ENCODE measurements around the gene BTG1. TPM values are rescaled to one million over a fixed set of nuclear protein-coding genes. Genes with fewer than 3 reads are reported as not detected.

Gene BTG1, protein sequence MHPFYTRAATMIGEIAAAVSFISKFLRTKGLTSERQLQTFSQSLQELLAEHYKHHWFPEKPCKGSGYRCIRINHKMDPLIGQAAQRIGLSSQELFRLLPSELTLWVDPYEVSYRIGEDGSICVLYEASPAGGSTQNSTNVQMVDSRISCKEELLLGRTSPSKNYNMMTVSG
- total RNA-seq (2014; rRNA removed; shearing (Covaris generic)): 10.2 and 14.4 TPM in 2 replicates

GRCh38 chr12:92145731-92146496 is at the start of gene BTG1:
Gene BTG1 (minus strand): TSS chr12:92145846. CDS start chr12:92145535, 311 bp downstream.
- DNase-seq (ENCODE audit: low read depth): peak; percentile 99

- no peak for DNase-seq (ENCODE audit: low read depth)
These were observed 48.9 kb upstream of the BTG1 start for GRCh38 chr12:92194561-92194960.

DNA sequence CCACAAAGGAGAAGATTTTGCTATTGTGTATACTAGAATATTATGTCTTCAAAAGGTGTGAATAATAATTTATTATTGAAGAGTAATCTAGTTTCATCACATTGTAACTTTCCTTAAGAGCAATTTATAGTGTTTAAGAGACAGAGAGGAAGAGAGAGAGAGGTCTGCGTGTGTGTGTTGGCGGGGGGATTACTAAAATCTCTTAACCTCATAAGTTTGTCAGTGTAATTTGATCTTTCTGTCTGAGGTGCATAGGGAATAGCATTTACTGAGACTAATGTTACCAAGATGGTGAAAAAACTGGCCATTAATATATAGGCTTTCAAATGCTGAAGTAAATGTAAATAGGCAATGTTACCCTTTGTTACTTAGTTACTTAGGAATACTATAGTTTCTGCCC is 48.2 kb upstream of the BTG1 start:
- no peak for DNase-seq (ENCODE audit: low read depth)

DNA sequence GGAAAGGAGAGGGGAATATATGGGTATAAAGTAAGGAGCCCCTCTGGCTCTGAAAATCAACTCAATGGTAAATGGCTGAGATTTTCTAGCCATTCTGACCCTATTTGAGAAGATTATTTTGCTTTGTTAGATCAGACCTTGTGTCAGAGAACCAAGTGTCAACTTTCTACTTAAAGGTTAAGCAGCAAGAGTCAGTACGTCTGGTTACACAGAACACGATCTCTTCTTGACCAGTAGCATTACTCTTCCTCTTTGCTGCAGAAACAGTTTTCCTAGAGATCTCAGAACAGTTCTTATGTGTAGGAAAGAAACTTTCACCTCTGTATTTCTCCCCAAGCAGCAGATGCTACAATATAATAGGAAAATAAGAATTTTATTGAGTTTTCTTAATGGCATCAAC is 47.4 kb upstream of the BTG1 start:
- no peak for DNase-seq (ENCODE audit: low read depth)

DNA sequence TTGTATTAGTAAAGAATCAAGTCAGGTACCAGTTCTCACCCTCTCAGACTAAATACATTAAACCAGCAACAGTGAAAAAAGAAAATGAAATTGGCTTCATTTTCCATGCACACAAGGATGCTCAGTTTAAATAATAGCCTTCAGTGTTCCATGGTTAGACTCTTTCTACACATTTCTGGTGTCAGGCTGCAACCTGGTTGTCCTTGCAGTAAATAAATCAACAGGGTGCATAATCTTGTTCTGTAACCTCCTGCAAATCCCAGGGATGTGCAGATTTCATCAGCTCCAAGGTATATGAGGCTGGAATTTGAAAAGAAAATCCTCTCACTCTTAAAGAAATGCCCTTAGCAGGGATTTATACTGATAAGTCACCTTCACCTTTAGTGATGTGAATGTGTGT is 46.7 kb upstream of the BTG1 start:
- DNase-seq (ENCODE audit: low read depth): no peak

- DNase-seq (ENCODE audit: low read depth): no peak
These were observed 45.4 kb upstream of the BTG1 start for GRCh38 chr12:92191061-92191460.

GRCh38 chr12:92188517-92189188 is 43.0 kb upstream of the BTG1 start:
- no peak for DNase-seq (ENCODE audit: low read depth)

DNA sequence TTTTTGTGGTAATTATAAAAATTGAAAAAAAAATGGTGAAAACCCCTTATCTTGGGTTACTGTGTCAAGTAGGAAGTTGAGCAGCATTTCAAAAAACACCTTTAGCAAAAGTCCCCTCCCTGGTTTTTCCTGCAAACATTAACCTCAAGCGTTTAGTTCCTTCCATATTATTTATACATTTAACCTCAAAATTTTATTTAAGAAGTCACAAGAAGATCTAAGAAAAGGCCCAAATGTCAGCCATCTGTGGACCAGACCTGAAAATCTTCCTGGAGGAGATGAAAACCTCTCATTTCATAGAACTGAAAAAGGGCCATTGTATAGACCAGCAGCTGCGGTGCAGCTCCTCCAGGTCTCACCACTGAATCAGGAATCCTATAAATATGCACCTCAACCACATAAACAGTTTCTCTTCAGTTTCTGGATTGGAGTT is 40.4 kb upstream of the BTG1 start:
- DNase-seq (ENCODE audit: low read depth): no peak

- DNase-seq (ENCODE audit: low read depth): no peak
These were observed 39.4 kb upstream of the BTG1 start for GRCh38 chr12:92185052-92185451.

DNA sequence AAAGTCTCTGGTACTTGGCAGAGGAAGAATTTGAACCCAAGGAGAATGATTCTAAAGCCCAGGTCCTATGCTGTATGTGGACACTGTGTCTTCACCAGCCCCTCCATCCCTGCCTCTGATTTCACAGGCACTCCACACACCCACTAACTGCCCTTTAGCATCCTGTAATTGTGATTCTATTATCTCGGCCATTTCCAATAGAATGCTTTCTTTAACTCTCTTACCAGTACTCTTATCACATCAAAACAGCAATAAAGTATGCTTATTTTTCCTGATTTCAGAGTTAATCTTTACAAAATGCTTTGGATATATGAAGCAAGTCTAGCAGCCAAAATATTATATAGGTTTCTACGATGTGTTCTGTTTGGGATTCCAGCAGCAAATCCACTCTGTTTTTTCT is 37.9 kb upstream of the BTG1 start:
- no peak for DNase-seq (ENCODE audit: low read depth)

DNA sequence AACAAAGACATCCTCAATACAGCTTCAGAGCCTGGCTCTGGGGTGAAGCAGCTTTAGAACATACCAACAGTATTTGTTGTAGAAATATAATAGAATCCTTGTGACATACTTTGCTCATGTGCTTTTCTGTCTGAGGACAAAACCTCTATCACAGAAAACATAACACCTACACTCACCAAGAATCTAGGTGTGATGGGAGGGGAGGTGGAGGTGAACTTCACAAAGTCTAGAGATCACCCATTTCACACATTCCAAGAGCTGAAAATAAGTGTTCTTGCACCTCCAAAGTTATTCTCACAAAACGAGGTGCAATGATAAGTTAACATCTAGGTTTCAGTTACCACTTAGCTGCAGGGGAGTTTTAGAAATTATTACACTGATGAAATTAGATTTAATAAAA is 32.7 kb upstream of the BTG1 start:
- no peak for DNase-seq (ENCODE audit: low read depth)

DNA sequence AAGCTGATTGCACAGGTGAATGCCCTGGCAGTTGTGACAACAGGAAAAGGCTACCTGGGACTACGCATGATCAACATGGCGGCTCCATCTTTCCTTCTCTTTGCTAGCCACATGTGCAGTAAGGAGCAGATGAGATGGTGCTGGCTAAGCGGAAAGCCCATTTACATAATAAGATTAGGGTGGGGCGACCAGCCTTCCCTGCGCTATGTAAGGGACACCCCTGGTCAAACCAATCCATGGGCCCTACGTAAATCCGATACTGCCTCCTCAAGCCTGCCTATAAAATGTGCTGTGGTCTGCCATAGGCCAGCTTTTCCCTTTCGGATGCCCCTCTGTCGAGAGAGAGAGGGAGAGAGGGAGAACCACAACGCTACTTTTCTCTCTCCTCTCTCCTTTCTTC is 31.0 kb upstream of the BTG1 start:
- no peak for DNase-seq (ENCODE audit: low read depth)

DNA sequence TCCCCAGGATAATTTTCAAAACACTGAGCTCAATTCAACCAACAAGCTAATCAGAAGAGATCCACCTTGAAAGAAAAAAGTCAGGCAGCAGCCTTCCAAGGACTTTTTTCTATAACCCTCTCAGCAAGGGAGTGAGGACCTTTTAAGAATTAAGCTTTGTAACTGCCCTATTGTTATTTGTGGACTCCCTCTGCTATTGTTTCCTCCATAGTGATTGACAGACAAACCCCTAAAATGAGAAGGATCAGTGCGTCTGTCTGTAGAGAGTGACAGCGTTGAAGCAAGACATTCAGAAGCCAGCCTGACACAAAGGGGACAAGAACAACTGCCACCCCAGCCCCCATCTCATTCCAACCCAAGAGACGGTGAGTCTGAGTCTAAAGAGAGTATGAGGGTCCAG is 30.3 kb upstream of the BTG1 start:
- DNase-seq (ENCODE audit: low read depth): no peak

DNA sequence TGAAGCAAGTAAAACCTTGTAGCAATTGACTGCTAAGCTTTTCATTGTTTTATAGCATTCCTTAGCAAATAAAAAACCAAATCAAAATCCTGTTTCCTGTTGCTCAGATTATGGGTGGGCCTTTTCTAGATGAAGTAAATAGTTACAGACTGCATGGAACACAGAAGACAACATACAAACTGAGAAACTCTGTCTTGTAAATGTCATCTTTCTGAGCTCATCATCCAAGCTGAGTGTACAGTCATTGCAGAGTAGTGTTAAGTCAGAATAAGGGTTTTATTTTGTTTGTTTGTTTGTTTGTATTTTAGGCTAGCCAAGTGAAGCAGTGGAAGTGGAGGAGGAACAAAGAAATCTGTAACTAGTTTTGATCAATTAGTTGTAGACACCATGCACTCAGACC is 24.4 kb upstream of the BTG1 start:
- DNase-seq (ENCODE audit: low read depth): no peak

GRCh38 chr12:92167075-92167474 is 21.4 kb upstream of the BTG1 start:
- no peak for DNase-seq (ENCODE audit: low read depth)

GRCh38 chr12:92164712-92165111 is 19.1 kb upstream of the BTG1 start:
- DNase-seq (ENCODE audit: low read depth): no peak

DNA sequence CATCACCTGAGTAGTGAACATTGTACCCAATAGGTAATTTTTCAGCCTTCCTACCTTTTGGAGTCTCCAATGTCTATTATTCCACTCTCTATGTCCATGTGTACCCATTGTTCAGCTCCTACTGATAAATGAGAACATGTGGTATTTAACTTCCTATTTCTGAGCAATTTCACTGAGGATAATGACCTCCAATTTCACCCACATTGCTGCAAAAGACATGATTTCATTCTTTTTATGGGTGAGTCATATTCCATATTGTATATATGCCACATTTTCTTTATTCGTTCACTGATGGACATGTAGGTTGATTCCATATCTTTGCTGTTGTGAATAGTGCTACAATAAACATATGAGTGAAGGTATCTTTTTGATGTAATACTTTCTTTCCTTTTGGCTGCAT is 16.4 kb upstream of the BTG1 start:
- DNase-seq (ENCODE audit: low read depth): no peak

GRCh38 chr12:92158796-92159439 is 13.3 kb upstream of the BTG1 start:
- no peak for DNase-seq (ENCODE audit: low read depth)

- no peak for DNase-seq (ENCODE audit: low read depth)
These were observed 11.2 kb upstream of the BTG1 start for GRCh38 chr12:92156704-92157395.

- no peak for DNase-seq (ENCODE audit: low read depth)
These were observed 10.5 kb upstream of the BTG1 start for GRCh38 chr12:92156139-92156538.

- DNase-seq (ENCODE audit: low read depth): no peak
These were observed 10.1 kb upstream of the BTG1 start for GRCh38 chr12:92155733-92156132.

DNA sequence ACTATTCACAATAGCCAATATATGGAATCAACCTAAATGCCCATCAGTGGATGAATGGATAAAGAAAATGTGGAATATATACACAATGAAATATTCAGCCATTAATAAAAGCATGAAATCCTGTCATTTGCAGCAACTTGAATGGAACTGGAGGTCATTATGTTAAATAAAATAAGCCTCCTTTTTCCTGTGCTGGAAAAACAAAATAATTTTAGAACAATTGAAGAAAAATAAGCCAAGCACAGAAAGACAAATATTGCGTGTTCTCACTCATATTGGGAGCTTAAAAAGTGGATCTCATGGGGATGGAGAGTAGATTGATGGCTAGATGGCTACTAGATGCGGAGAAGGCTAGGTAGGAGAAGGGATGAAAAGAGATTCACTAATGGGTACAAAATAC is 6.3 kb upstream of the BTG1 start:
- no peak for DNase-seq (ENCODE audit: low read depth)

All from M059J (cell line).